ENCODE data around the gene ECE1. TPM values are rescaled to one million over a fixed set of nuclear protein-coding genes. Genes with fewer than 3 reads are reported as not detected.
A peak's percentile ranks its signal among the peaks of the same experiment; 100 is the strongest.

ECE1 gene
- total and polyA plus RNA-seq, 10 of the 15 experiments (the other 5 are each of a cell fraction or from before 2014, with no cell fraction given), result 0.97 to 81.0 (median 37.0) TPM

DNA sequence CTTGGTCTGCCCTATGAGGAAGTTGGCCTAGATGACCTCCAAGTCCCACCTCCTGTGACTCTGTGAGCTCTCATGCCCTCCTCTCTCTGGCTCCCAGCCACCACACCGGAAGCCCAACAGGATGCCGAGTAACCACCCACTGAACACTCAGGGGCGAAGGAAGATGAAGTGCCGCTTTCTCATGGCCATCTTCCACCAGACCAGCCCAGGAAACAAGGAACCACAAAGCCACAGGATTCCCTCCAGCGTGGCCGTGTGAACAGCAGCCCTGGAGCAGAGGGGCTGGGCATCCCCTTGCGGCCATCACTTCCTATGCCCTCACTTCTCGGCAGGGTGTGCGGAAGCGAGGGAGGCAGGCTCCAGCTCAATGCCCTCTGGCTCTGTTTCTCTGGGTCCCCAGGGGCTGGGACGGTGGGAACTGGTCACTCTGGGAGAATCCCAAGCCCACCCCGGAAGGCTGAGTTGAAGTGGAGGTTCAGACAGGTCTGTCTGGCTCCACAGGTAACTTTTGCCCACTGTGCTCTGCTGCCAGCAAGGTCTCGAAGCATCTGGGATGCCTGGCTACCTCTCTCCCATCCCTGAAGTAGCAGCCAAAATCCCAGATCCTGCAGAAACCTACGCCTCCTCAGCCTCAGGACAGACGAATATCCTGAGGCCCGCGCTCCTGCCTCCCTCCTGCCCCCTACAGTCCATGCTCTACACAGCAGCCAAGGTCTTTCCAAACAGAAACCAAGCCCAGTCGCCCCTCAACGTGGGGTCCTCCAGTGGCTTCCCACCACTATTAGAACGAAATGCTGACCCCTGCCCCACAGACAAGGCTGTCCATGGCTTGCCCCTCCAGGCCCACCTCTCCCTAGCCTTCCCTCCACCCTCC, 44.2 kb upstream of the ECE1 start (continued):
- TF ChIP-seq, protein P1, sequence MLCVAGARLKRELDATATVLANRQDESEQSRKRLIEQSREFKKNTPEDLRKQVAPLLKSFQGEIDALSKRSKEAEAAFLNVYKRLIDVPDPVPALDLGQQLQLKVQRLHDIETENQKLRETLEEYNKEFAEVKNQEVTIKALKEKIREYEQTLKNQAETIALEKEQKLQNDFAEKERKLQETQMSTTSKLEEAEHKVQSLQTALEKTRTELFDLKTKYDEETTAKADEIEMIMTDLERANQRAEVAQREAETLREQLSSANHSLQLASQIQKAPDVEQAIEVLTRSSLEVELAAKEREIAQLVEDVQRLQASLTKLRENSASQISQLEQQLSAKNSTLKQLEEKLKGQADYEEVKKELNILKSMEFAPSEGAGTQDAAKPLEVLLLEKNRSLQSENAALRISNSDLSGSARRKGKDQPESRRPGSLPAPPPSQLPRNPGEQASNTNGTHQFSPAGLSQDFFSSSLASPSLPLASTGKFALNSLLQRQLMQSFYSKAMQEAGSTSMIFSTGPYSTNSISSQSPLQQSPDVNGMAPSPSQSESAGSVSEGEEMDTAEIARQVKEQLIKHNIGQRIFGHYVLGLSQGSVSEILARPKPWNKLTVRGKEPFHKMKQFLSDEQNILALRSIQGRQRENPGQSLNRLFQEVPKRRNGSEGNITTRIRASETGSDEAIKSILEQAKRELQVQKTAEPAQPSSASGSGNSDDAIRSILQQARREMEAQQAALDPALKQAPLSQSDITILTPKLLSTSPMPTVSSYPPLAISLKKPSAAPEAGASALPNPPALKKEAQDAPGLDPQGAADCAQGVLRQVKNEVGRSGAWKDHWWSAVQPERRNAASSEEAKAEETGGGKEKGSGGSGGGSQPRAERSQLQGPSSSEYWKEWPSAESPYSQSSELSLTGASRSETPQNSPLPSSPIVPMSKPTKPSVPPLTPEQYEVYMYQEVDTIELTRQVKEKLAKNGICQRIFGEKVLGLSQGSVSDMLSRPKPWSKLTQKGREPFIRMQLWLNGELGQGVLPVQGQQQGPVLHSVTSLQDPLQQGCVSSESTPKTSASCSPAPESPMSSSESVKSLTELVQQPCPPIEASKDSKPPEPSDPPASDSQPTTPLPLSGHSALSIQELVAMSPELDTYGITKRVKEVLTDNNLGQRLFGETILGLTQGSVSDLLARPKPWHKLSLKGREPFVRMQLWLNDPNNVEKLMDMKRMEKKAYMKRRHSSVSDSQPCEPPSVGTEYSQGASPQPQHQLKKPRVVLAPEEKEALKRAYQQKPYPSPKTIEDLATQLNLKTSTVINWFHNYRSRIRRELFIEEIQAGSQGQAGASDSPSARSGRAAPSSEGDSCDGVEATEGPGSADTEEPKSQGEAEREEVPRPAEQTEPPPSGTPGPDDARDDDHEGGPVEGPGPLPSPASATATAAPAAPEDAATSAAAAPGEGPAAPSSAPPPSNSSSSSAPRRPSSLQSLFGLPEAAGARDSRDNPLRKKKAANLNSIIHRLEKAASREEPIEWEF (IDR thresholded peaks at IDR 0.05; ENCODE audit: insufficient replicate concordance, low read depth, low read length), result no peak
- TF ChIP-seq HDGF (IDR thresholded peaks at IDR 0.05), result peak; percentile 91
- TF ChIP-seq, protein P2, sequence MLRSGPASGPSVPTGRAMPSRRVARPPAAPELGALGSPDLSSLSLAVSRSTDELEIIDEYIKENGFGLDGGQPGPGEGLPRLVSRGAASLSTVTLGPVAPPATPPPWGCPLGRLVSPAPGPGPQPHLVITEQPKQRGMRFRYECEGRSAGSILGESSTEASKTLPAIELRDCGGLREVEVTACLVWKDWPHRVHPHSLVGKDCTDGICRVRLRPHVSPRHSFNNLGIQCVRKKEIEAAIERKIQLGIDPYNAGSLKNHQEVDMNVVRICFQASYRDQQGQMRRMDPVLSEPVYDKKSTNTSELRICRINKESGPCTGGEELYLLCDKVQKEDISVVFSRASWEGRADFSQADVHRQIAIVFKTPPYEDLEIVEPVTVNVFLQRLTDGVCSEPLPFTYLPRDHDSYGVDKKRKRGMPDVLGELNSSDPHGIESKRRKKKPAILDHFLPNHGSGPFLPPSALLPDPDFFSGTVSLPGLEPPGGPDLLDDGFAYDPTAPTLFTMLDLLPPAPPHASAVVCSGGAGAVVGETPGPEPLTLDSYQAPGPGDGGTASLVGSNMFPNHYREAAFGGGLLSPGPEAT (IDR thresholded peaks at IDR 0.05; ENCODE audit: low read depth), result peak; percentile 82
- no peak for TF ChIP-seq STAT3 (IDR thresholded peaks at IDR 0.05; ENCODE audit: low read depth, low read length)
- TF ChIP-seq MTA3 (IDR thresholded peaks at IDR 0.05; ENCODE audit: borderline replicate concordance, low read length), result peak; percentile 85; the same call in 1 of the 2 replicates
- TF ChIP-seq, protein P3, sequence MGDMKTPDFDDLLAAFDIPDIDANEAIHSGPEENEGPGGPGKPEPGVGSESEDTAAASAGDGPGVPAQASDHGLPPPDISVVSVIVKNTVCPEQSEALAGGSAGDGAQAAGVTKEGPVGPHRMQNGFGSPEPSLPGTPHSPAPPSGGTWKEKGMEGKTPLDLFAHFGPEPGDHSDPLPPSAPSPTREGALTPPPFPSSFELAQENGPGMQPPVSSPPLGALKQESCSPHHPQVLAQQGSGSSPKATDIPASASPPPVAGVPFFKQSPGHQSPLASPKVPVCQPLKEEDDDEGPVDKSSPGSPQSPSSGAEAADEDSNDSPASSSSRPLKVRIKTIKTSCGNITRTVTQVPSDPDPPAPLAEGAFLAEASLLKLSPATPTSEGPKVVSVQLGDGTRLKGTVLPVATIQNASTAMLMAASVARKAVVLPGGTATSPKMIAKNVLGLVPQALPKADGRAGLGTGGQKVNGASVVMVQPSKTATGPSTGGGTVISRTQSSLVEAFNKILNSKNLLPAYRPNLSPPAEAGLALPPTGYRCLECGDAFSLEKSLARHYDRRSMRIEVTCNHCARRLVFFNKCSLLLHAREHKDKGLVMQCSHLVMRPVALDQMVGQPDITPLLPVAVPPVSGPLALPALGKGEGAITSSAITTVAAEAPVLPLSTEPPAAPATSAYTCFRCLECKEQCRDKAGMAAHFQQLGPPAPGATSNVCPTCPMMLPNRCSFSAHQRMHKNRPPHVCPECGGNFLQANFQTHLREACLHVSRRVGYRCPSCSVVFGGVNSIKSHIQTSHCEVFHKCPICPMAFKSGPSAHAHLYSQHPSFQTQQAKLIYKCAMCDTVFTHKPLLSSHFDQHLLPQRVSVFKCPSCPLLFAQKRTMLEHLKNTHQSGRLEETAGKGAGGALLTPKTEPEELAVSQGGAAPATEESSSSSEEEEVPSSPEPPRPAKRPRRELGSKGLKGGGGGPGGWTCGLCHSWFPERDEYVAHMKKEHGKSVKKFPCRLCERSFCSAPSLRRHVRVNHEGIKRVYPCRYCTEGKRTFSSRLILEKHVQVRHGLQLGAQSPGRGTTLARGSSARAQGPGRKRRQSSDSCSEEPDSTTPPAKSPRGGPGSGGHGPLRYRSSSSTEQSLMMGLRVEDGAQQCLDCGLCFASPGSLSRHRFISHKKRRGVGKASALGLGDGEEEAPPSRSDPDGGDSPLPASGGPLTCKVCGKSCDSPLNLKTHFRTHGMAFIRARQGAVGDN (IDR thresholded peaks at IDR 0.05), result peak; percentile 90
- TF ChIP-seq LARP7 (IDR thresholded peaks at IDR 0.05), result peak; percentile 65; the same call in 1 of the 2 replicates
- TF ChIP-seq, protein P4, sequence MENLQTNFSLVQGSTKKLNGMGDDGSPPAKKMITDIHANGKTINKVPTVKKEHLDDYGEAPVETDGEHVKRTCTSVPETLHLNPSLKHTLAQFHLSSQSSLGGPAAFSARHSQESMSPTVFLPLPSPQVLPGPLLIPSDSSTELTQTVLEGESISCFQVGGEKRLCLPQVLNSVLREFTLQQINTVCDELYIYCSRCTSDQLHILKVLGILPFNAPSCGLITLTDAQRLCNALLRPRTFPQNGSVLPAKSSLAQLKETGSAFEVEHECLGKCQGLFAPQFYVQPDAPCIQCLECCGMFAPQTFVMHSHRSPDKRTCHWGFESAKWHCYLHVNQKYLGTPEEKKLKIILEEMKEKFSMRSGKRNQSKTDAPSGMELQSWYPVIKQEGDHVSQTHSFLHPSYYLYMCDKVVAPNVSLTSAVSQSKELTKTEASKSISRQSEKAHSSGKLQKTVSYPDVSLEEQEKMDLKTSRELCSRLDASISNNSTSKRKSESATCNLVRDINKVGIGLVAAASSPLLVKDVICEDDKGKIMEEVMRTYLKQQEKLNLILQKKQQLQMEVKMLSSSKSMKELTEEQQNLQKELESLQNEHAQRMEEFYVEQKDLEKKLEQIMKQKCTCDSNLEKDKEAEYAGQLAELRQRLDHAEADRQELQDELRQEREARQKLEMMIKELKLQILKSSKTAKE (IDR thresholded peaks at IDR 0.05; ENCODE audit: low read depth, poor library complexity, severe bottlenecking), result peak; percentile 26
- peak; percentile 56 for TF ChIP-seq SMAD1 (IDR thresholded peaks at IDR 0.05; ENCODE audit: low read depth, partially characterized antibody)
- TF ChIP-seq CHD1 (IDR thresholded peaks at IDR 0.05; ENCODE audit: low read depth, low read length), result no peak
- TF ChIP-seq ESRRA (IDR thresholded peaks at IDR 0.05; ENCODE audit: low read length), result no peak
- no peak for TF ChIP-seq NFYB (IDR thresholded peaks at IDR 0.05; ENCODE audit: insufficient read depth, low read depth, low read length)
- peak in 1 of 2 experiments; percentile 11; a peak in 1 of 4 replicates for TF ChIP-seq EP300 (IDR thresholded peaks at IDR 0.05; ENCODE audit: borderline replicate concordance in 1 of 2, control insufficient read depth in 1 of 2, low read depth in 2 of 2, low read length in 2 of 2)
- no peak for TF ChIP-seq TCF7 (IDR thresholded peaks at IDR 0.05; ENCODE audit: borderline replicate concordance)
- 0 out of 2 replicates have a peak, but pooled peaks have one; percentile 42 for TF ChIP-seq BACH1 (IDR thresholded peaks at IDR 0.05; ENCODE audit: borderline replicate concordance)

Data from GM12878 (cell line).